ENCODE results near the gene GLTP. TPM values are rescaled to one million over a fixed set of nuclear protein-coding genes. Genes with fewer than 3 reads are reported as not detected.
"Not testable (repeated sequence)": the region's sequence is repeated elsewhere in the genome, so short reads cannot be mapped to it uniquely, and the experiment has no call there.

GLTP gene, protein sequence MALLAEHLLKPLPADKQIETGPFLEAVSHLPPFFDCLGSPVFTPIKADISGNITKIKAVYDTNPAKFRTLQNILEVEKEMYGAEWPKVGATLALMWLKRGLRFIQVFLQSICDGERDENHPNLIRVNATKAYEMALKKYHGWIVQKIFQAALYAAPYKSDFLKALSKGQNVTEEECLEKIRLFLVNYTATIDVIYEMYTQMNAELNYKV
- 38.5 TPM for polyA plus RNA-seq (2013, experiment 1 of 2; ENCODE audit: insufficient read length)
- 38.4 TPM for polyA plus RNA-seq (2013, experiment 2 of 2; ENCODE audit: insufficient read length)

- DNase-seq = peak; percentile 81
Measured at GRCh38 chr12:109880043-109880931, at the start of gene GLTP. Gene GLTP, minus strand, starts transcription at chr12:109880541. Its CDS starts 167 bp downstream, at chr12:109880374.

DNA sequence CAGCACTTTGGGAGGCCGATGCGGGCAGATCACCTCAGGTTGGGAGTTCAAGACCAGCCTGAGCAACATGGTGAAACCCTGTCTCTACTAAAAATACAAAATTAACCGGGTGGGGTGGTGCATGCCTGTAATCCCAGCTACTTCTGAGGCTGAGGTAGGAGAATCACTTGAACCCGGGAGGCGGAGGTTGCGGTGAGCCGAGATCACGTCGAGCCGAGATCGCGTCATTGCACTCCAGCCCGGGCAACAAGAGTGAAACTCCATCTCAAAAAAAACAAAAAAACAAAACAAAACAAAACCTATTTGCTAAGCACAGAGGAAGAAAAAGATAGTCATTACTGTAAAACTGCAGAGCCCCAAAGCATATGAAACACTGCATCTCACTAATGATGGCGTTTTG is 49.0 kb upstream of the GLTP start:
- DNase-seq = not testable (repeated sequence)

GRCh38 chr12:109928058-109928656 is 47.8 kb upstream of the GLTP start:
- no peak for DNase-seq

GRCh38 chr12:109927622-109928021 is 47.3 kb upstream of the GLTP start:
- DNase-seq = peak; percentile 42

- DNase-seq = no peak
Measured at GRCh38 chr12:109926488-109927210, 46.3 kb upstream of the GLTP start.

- DNase-seq = no peak
Measured at GRCh38 chr12:109926016-109926415, 45.7 kb upstream of the GLTP start.

- DNase-seq = no peak
Measured at GRCh38 chr12:109925185-109925840, 45.0 kb upstream of the GLTP start.

DNA sequence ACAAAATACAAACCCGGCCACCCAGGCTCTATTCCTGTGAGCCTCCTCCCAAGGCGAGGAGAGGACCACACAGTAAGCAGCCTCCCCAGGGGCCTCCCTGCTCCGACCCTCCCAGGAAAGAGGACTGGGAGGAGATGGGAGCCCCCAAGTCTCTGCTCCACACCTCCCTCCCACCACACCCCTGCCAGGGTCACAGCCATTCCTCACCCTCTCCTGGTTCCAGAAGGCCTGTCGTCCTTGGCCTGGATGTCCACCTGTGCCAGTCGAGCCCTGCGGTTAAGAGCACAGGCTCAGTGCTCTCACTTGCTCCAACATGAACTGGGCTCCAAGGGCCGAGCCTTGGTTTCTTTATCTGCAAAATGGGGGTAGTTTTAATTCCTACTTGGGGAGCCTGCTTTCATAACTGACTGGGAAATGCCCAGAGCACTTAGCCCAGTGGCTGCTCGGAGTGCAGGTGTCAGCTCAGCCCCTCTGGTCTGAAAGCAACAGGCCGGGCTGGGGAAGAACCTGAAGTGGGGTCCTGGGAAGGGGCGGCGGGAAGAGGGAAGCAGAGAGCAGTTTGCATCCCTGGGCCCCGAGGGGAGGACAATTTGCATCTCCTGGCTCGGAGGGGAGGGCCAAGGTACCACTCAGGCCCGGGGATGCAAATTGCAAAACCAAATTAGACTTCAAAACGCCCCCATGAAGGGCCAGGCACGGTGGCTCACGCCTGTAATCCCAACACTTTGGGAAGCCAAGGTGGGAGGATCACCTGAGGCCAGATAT is 43.3 kb upstream of the GLTP start:
- DNase-seq = no peak

GRCh38 chr12:109923038-109923437 is 42.7 kb upstream of the GLTP start:
- no peak for DNase-seq

GRCh38 chr12:109921982-109922381 is 41.6 kb upstream of the GLTP start:
- no peak for DNase-seq

- DNase-seq = peak; percentile 21
Measured at GRCh38 chr12:109920261-109920780, 40.0 kb upstream of the GLTP start.

- peak; percentile 26 for DNase-seq
Measured at GRCh38 chr12:109919456-109919855, 39.1 kb upstream of the GLTP start.

DNA sequence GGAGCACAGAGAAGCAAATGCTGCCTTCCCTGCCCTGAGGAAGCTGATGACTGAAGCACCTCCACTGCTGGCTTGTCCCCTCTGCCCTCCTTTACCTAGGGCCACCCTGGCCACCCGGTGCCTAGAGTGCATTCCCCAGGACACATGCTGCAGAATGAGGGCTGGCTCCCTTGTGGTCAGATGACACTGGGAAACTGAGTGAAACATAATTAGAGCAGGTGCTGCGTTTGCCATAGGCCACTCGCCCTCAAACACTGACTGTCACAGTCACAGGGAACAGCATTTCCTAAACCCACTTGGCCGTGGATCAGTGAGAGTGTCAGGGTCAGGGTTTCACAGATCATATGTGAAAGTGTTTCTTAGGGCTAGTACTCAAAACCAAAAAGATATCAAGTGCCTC is 35.7 kb upstream of the GLTP start:
- no peak for DNase-seq

DNA sequence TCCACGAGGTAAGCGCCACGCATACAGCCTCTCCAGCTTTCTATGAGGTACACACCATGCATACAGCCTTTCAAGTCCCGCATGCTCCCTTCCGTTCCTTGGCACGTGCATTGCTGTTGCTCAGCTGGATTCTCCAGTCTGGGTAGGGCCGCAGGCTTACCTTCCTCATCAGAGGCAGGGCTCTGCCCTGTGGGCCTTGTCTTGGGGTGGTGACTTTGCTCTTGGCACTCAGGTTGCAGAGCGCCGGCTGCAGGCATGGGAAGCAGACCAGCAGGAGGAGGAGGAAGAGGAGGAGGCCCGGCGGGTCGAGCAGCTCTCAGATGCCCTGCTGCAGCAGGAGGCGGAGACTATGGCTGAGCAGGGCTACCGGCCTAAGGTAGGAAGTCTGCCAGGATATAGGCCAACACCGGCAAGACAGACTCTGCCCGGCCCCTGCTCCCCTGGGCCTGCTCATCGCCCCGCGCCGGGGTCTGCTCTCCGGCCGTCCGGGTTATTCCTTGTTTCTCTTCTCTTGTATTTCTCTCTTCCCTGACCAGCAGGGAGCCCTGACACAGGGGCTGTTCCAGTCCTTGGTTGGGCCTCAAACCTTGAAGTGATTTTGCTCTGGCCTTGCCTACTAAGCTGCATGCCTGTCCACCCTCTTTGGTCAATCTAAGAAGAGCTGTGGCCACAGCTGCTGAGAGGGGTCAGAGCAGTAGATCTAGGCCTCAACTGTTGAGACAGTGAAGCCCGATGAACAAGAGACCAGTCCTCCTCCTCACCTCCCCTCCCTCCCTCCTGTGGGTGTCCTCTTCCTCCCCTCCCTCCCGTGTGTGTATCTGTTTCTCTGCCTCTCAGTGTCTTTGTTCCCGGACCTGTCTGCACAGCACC is 35.1 kb upstream of the GLTP start:
- DNase-seq = no peak

DNA sequence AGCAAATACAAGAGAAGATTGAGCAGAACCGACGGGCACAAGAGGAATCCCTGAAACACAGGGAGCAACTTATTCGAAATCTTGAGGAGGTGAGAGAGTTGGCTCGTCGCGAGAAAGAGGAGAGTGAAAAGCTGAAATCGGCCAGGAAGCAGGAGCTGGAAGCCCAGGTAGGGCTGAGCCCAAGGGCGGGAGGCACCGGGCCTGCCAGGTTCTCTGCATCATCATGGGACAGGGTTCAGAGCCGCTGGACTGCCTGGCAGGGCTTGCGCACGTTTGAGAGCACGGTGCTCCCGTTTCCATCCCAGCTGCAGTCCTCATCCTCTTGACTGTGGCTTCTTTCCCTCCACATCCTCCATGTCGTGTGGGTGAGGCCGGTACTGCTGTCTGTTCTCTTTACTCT is 34.1 kb upstream of the GLTP start:
- no peak for DNase-seq

DNA sequence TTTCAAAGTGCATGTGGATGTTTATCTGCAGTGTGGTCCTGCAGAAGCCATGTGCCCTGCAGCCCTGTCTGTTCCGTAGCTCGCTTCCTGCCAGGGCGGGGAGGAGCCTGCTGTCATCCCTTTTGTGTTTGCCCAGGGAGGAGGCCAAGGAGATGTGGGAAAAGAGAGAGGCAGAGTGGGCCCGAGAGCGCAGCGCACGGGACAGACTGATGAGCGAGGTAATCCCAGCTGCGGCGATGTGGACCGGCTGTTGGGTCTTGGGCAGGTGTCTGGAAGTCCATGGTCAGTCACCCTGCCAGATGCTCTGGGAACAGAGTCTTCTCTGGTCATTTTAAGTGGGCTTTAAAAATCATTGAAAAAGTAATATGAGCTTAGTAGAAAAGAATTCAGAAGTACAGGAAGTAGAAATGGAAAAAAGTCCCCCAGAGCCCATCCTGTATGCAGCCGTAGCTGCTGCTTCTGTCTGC is 32.5 kb upstream of the GLTP start:
- DNase-seq = no peak

DNA sequence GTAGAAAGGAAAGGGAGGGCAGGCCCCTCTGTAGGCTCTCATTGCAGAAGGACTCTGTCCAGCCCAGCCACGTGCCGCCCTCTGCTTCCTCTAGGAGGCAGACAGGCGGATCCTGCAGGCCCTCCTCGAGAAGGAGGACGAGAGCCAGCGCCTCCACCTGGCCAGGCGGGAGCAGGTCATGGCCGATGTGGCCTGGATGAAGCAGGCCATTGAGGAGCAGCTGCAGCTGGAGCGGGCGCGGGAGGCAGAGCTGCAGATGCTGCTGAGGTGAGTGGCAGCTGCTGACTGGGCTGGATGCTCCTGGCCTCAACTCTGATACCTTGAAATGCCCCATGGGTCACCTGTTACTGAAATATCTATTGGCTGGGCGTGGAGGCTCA is 30.6 kb upstream of the GLTP start:
- DNase-seq = no peak

GRCh38 chr12:109910254-109910968 is 30.1 kb upstream of the GLTP start:
- DNase-seq = no peak

GRCh38 chr12:109905301-109905700 is 25.0 kb upstream of the GLTP start:
- DNase-seq = no peak

Measured in fibroblast of skin of abdomen (primary cell).